T-helper 9 cell (primary cell): ENCODE results near the gene TNNI3K.

ENCODE experiments used
- DNase-seq: peaks from one replicate; pipeline ENCODE4 v3.0.0-alpha.2; 2020

TNNI3K gene

GRCh38 chr1:74504933-74505512 is 269.8 kb downstream of the TNNI3K start:
- no peak for DNase-seq

- DNase-seq: no peak
Observed at GRCh38 chr1:74505928-74506710, 270.9 kb downstream of the TNNI3K start.

- DNase-seq: no peak
Observed at GRCh38 chr1:74508449-74508848, 273.3 kb downstream of the TNNI3K start.

GRCh38 chr1:74512170-74512915 is 277.2 kb downstream of the TNNI3K start, which contains the start of gene LRRC53:
Gene LRRC53 (minus strand): TSS chr1:74512611. CDS start chr1:74483349, 29,262 bp downstream.
- DNase-seq: no peak

- DNase-seq: no peak
Observed at GRCh38 chr1:74513411-74514300, 278.5 kb downstream of the TNNI3K start.

GRCh38 chr1:74517599-74518051 is 282.4 kb downstream of the TNNI3K start:
- no peak for DNase-seq

GRCh38 chr1:74522148-74522547 is 287.0 kb downstream of the TNNI3K start:
- no peak for DNase-seq

GRCh38 chr1:74523873-74524480 is 288.8 kb downstream of the TNNI3K start:
- DNase-seq: no peak

- no peak for DNase-seq
Observed at GRCh38 chr1:74526708-74527107, 291.5 kb downstream of the TNNI3K start.

GRCh38 chr1:74528123-74528522 is 292.9 kb downstream of the TNNI3K start:
- DNase-seq: no peak

GRCh38 chr1:74530892-74531291 is 295.7 kb downstream of the TNNI3K start:
- no peak for DNase-seq

- no peak for DNase-seq
Observed at GRCh38 chr1:74531796-74532195, 296.6 kb downstream of the TNNI3K start.

- no peak for DNase-seq
Observed at GRCh38 chr1:74534241-74534640, 299.1 kb downstream of the TNNI3K start.

GRCh38 chr1:74545821-74546220 is 310.6 kb downstream of the TNNI3K start:
- no peak for DNase-seq

GRCh38 chr1:74548961-74549750 is 314.0 kb downstream of the TNNI3K start:
- DNase-seq: no peak

- DNase-seq: no peak
Observed at GRCh38 chr1:74549932-74550331, 314.7 kb downstream of the TNNI3K start.

- DNase-seq: no peak
Observed at GRCh38 chr1:74570797-74571492, 335.8 kb downstream of the TNNI3K start.

- DNase-seq: no peak
Observed at GRCh38 chr1:74571493-74571800, 336.3 kb downstream of the TNNI3K start.

- DNase-seq: no peak
Observed at GRCh38 chr1:74571891-74572290, 336.7 kb downstream of the TNNI3K start.

- no peak for DNase-seq
Observed at GRCh38 chr1:74578101-74578500, 342.9 kb downstream of the TNNI3K start.

GRCh38 chr1:74579425-74579824 is 344.2 kb downstream of the TNNI3K start:
- DNase-seq: no peak
